Measurements from ENCODE around the gene LCOR.

DNA sequence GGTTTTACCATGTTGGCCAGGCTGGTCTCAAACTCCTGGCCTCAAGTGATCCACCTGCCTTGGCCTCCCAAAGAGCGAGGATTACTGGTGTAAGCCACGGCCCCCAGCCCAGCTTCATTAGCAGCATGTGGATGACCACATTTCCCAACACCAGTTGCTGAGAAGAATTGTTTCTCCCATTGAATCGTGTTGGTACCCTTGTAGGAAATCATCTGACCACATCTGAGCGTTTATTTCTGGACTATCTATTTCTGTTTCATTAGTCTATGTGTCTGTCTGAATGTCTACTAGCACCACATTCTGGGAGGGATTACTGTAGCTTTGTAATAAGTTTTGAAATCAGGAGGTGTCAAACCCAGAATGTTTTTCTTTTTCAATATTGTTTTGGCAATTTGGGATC, 89.6 kb downstream of the LCOR start:
- TF ChIP-seq, protein P1, sequence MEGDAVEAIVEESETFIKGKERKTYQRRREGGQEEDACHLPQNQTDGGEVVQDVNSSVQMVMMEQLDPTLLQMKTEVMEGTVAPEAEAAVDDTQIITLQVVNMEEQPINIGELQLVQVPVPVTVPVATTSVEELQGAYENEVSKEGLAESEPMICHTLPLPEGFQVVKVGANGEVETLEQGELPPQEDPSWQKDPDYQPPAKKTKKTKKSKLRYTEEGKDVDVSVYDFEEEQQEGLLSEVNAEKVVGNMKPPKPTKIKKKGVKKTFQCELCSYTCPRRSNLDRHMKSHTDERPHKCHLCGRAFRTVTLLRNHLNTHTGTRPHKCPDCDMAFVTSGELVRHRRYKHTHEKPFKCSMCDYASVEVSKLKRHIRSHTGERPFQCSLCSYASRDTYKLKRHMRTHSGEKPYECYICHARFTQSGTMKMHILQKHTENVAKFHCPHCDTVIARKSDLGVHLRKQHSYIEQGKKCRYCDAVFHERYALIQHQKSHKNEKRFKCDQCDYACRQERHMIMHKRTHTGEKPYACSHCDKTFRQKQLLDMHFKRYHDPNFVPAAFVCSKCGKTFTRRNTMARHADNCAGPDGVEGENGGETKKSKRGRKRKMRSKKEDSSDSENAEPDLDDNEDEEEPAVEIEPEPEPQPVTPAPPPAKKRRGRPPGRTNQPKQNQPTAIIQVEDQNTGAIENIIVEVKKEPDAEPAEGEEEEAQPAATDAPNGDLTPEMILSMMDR (IDR thresholded peaks at IDR 0.05; ENCODE audit: poor library complexity): no peak
- TF ChIP-seq EZH2phosphoT487 (IDR thresholded peaks at IDR 0.05; ENCODE audit: low read depth, severe bottlenecking, unreplicated experiment) (no peak), EZH2 (IDR thresholded peaks at IDR 0.05; ENCODE audit: borderline replicate concordance) (no peak)
